ENCODE results near the gene C20orf141. TPM values are rescaled to one million over a fixed set of nuclear protein-coding genes. Genes with fewer than 3 reads are reported as not detected.

C20orf141 gene
- total RNA-seq = not detected

GRCh38 chr20:2814587-2815051 lies at the start of gene C20orf141:
C20orf141 (plus strand) TSS chr20:2814987; CDS start chr20:2815185, 198 bp downstream.

GRCh38 chr20:2800521-2801285 lies 14.1 kb upstream of the C20orf141 start, which contains the start of gene CPXM1:
CPXM1 (minus strand) TSS chr20:2800627; CDS start chr20:2800572, 55 bp downstream.

GRCh38 chr20:2816030-2816582 lies 1.3 kb downstream of the C20orf141 start, which contains the start of gene TMEM239:
TMEM239 (plus strand) TSS chr20:2816364; CDS start chr20:2816555, 191 bp downstream.

GRCh38 chr20:2840138-2840966 lies 25.6 kb downstream of the C20orf141 start, which contains the start of the genes PCED1A and VPS16:
PCED1A (minus strand) TSS chr20:2840655; CDS start chr20:2839912, 743 bp downstream.
VPS16 (plus strand) TSS chr20:2840745; CDS start chr20:2840775, 30 bp downstream.

Other genes with a start within 250 kb of the C20orf141 start
- gene NOP56, start 162.4 kb upstream of the C20orf141 start, total RNA-seq = 127 TPM
- gene IDH3B, start 150.8 kb upstream of the C20orf141 start, total RNA-seq = 69.7 TPM
- gene EBF4, start 122.2 kb upstream of the C20orf141 start, total RNA-seq = 15.7 TPM
- 12.0 TPM for gene CPXM1, start 14.4 kb upstream of the C20orf141 start, total RNA-seq
- gene TMEM239, start 1.4 kb downstream of the C20orf141 start, total RNA-seq = not detected
- gene PCED1A, start 25.7 kb downstream of the C20orf141 start, total RNA-seq = 18.0 TPM
- 44.5 TPM for gene VPS16, start 25.8 kb downstream of the C20orf141 start, total RNA-seq
- gene PTPRA, start 58.5 kb downstream of the C20orf141 start, total RNA-seq = 175 TPM
- gene GNRH2, start 228.6 kb downstream of the C20orf141 start, total RNA-seq = not detected
- gene MRPS26, start 231.1 kb downstream of the C20orf141 start, total RNA-seq = 31.4 TPM